Ecto neural progenitor cell (in vitro differentiated cells): ENCODE measurements around the gene RABL6.
"Not testable (repeated sequence)": the region's sequence is repeated elsewhere in the genome, so short reads cannot be mapped to it uniquely, and the experiment has no call there.

Experiments
- DNase-seq: peaks from one replicate; pipeline ENCODE4 v3.0.0-alpha.2; 2018; ENCODE audit warnings: low spot score

Gene RABL6

DNA sequence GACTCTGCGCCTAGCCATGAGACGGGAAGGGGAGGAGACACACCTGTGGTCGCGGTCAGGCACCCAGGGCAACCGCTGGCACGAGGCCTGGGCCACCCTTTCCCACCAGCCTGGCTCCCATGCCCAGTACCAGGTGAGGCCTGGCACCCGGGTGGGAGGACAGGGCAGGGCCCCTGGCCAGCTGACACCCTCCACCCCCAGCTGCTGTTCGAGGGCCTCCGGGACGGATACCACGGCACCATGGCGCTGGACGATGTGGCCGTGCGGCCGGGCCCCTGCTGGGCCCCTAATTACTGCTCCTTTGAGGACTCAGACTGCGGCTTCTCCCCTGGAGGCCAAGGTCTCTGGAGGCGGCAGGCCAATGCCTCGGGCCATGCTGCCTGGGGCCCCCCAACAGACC lies 49.4 kb downstream of the RABL6 start:
- no peak for DNase-seq

DNA sequence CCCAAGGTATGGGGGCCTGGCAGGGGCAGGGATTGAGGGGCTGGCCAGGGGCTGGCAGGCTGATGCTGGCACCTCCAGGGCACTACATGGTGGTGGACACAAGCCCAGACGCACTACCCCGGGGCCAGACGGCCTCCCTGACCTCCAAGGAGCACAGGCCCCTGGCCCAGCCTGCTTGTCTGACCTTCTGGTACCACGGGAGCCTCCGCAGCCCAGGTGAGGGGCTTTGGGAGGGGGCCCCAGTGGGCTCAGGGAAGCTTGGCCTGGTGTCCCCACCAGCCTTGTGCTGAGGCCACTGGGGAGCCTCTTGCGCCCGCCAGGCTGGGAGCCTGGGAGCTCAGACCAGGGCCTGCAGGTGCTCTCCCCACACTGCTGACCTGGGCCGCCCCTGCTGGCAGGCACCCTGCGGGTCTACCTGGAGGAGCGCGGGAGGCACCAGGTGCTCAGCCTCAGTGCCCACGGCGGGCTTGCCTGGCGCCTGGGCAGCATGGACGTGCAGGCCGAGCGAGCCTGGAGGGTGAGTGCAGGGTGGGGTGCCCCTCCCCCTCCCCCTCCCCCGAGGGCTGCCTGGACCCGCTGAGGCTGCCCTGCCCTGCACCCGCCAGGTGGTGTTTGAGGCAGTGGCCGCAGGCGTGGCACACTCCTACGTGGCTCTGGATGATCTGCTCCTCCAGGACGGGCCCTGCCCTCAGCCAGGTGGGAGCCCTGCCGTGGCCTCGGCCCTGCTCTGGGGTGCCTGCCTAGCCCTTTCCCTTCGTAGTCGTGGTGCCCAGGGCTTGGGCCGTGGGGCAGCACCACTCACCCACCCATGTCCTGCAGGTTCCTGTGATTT lies 50.0 kb downstream of the RABL6 start:
- peak; percentile 43 for DNase-seq

GRCh38 chr9:136858452-136858843 lies 50.7 kb downstream of the RABL6 start:
- no peak for DNase-seq

GRCh38 chr9:136858844-136859757 lies 51.4 kb downstream of the RABL6 start:
- DNase-seq = no peak

DNA sequence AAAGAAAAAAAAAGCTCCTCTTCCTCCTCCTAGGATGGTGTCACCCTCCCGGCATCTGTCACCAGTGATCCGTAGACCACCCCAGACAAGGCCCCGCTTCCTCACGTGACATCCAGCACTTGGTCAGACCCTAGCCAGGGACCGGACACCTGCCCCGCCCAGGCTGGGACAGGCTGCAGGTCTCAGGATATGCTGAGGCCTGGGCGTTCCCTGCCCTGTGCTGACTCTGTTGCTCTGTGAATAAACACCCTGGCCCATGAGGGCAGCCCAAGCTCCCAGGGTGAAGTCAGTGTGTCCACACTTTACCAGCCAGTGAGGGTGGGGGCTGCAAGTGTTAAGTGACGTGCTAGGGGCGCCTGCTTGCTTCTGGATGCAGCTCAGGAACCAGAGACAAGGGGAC lies 52.8 kb downstream of the RABL6 start:
- DNase-seq = no peak

DNA sequence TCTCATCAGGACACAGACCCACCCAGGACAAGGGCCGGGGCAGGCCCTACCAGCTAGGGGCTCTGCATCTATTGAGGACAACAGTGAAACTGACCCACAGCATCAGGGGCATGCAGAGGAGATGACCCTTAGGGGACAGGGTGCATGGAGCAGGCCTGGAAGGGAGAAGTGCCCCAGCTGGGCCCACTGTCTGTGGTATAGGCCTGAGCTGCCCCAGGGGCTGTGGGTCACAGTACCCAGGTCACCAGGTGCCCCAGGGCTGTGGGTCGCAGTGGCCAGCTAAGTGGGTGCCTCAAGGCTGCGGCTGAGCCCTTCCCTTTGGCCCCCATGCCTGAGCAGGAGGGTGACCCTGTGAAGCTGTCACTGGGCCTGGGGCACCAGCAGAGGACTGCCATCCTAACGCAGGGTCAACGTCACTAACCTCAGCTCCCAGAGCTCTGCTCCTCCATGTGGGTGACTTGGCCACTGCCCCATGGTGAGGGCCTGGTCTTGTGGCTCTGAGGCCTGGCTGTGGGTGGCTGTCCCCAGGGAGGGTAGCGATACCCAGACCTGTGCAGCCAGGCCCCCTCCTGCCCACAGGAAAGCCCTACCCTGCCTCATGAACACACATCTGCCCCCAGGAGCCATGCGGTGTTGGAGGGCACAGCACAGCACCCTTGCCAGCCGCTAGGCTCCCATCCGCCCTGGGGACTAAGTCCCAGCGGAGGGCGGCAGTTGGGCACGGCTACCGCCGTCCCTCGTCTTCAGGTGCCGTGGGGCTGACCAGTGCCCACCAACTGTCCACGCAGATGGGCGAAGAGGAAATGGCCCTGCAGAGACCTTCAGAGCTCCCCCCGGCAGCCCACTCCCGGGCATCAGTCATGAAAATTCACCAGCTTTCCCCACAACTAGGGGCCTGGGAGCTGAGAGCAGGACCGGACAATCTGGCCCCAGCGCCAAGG lies 53.5 kb downstream of the RABL6 start:
- DNase-seq = no peak

DNA sequence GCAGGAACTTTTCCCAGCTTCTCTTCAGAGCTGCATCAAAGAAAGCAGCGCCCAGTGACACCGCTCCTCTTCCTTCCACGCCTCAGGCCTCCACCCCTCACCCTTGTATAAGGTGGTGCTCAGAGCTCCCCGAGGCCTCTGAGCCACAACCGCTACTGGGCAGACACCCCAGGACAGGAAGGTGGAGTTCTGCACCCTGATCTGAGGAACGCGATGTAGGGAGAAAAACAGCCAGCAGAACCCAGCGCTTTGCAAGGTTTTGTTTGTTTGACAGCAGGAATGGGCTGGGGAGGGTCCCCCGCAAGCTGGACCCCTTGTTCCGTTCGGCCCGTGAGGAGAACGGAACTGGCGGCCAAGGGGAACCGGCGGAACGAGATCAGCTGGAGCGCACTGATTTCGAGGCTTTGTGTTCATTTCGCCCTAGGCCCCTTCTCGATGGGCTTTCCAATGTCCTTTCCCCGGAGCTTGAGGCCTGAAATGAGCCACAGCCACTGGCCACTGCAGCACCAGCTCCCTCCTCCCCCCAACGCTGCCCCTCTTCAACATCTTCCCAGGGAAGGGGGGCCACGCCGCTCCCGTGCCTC lies 54.2 kb downstream of the RABL6 start:
- no peak for DNase-seq

DNA sequence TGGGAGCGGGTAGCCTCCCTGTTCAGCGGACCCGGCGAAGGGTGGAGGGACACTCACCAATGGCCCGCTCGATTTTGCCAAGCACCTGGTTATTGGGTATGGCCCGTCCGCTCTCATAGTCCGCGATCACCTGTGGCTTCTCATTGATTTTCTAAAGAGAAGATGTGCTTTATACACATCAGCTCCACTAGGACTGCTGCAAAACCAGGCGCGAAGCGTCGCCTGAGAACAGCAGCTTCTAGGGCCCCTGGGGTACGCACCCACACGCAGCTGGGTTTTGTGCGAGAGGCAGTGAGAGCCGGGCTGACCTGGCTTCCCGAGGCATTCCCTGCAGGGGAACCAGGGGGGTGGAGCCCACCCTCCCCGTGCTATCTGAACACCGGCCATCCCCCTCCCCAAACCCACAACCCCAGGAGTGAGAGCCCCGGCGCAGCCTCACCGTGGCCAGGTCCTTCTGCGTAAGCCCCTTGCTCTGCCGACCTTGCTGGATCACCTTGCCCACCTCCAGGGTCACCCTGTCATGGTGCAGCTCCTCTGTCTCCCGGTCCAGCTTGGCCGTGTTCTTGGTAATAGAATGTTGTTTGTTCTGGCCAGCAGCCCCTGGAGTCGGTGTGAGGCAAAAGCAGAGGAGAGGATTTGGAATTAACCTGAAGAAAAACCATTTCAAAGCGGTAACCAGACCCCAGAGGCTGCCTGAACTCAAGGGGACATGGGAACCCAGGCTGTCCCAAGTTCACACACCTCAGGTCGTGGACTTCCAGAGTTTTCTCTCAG lies 55.3 kb downstream of the RABL6 start:
- no peak for DNase-seq

DNA sequence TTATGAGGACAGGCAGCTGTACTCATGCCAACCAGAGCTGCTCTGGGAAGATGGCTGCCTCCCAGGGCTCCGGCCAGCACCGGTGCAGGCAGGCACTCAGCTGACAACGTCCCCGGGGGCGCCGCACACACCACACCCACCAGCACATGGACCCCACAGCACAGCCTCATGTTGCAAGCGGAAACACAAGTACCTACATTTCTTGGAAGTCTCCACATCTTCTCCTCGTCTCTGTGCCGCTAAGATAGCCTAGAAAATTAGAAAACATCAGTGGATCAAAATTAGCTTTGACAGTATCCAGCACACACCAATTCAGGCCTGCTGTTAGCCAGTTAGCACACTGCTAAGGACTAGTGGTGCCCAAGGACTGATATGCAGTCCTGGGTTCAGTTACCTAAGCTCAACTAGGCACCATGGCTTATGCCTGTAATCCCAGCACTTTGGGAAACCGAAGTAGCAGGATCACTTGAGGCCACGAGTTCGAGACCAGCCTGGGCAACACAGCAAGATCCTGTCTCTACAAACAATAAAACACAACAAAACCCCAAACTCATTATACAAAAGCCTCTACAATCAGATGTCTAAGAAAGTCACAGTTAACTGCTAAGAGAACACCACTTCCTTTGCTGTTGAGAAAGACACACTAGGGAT lies 56.0 kb downstream of the RABL6 start:
- DNase-seq = no peak

GRCh38 chr9:136865041-136865767 lies 57.5 kb downstream of the RABL6 start:
- DNase-seq = no peak

GRCh38 chr9:136865768-136866103 lies 58.0 kb downstream of the RABL6 start:
- no peak for DNase-seq

- DNase-seq = not testable (repeated sequence)
Measured at GRCh38 chr9:136866898-136867421, 59.2 kb downstream of the RABL6 start.

DNA sequence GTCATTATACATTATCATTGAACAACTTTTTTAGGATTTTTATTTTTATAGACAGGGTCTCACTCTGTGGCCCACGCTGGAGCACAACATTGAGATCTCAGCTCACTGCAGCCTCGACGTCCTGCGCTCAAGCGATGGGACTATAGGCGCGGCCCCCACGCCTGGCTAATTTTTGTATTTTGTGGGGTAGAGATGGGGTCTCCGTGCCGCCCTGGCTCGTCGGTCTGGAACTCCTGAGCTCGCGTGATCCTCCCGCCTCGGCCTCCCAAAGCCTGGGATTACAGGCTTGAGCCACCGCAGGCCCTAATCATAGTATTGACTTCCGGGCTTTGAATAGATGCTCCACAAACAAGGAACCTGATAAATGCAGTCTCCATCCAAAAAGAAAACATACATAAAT lies 59.7 kb downstream of the RABL6 start:
- DNase-seq = no peak

GRCh38 chr9:136867917-136868316 lies 60.2 kb downstream of the RABL6 start:
- DNase-seq = no peak

- no peak for DNase-seq
Measured at GRCh38 chr9:136868644-136869043, 60.9 kb downstream of the RABL6 start.

DNA sequence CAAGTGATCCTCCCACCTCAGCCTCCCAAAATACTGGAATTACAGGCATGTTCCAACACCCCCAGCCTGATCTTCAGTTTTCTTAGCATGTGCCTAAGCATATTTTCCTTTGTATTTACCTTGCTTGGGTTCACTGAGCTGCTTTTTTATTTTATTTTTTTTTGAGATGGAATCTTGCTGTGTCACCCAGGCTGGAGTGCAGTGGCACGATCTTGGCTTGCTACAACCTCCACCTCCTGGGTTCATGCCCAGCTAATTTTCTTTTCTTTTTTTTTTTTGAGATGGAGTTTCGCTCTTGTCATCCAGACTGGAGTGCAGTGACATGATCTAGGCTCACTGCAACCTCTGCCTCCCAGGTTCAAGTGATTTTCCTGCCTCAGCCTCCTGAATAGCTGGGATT lies 61.9 kb downstream of the RABL6 start:
- not testable (repeated sequence) for DNase-seq

GRCh38 chr9:136875155-136875554 lies 67.4 kb downstream of the RABL6 start:
- DNase-seq = no peak

- DNase-seq = no peak
Measured at GRCh38 chr9:136876476-136876875, 68.7 kb downstream of the RABL6 start.

GRCh38 chr9:136880651-136881050 lies 72.9 kb downstream of the RABL6 start:
- no peak for DNase-seq
